HepG2 (cell line): ENCODE results near the gene PRR20G. TPM values are rescaled to one million over a fixed set of nuclear protein-coding genes. Genes with fewer than 3 reads are reported as not detected.

Experiments used
- ATAC-seq: fragments of 200-7000 bp; cut with Tn5 transposase; 3 replicates; pipeline ENCODE4 v1.9.1; 2020; ENCODE audit warnings: mild to moderate bottlenecking, moderate library complexity
- BruUV-seq: library from RNA; stranded (reverse); fragments of 400-500 nt; replicated peaks from 2 replicates; lab custom pipeline; 2021; lab: Mats Ljungman, UMichigan
- CTCF ChIA-PET: fragments of 300-600 bp; formaldehyde crosslinking; extraction: SDS; loops from one replicate; lab custom pipeline; 2021; ENCODE audit warnings: low total read pairs, inconsistent platforms, low intra/inter-chr PET ratio; lab: Yijun Ruan, JAX
- POLR2A ChIA-PET: fragments of 350-600 bp; sonication (Branson Sonifier 250); formaldehyde crosslinking; loops from one replicate; lab custom pipeline; 2020; ENCODE audit warnings: antibody characterized with exemption, inconsistent platforms; lab: Yijun Ruan, JAX
- DNase-seq: peaks from one replicate; pipeline ENCODE4 v3.0.0-alpha.2; 2015; ENCODE audit warnings: low spot score
- FAIRE-seq: peaks from 3 replicates; lab custom pipeline; 2011; peaks lifted over from hg19 to GRCh38; lab: Jason Lieb, UNC
- H2AFZ ChIP-seq: one replicate; pipeline ENCODE4 v1.6.1; 2011; ENCODE audit warnings: low read length, inconsistent platforms
- H3K27ac ChIP-seq: fragments of 300-600 bp; 3 replicates; pipeline ENCODE4 v1.8.0; 2011; ENCODE audit warnings: mixed run types, mild to moderate bottlenecking, mixed read lengths, low read length, inconsistent platforms; ENCODE audit not compliant: insufficient read depth; ENCODE audit errors: extremely low read length
- H3K27me3 ChIP-seq, 2 experiments: fragments of 200-600 bp in 1 of 2; 2 replicates in 1 of 2; 3 replicates in 1 of 2; pipeline versions ENCODE4 v1.6.0 to v1.8.0; 2011; ENCODE audit warnings: low read length in 2 of 2, mild to moderate bottlenecking in 2 of 2, moderate library complexity in 2 of 2, inconsistent platforms in 1 of 2; ENCODE audit not compliant: insufficient read depth in 2 of 2, control insufficient read depth in 1 of 2
- H3K36me3 ChIP-seq, 2 experiments: fragments of 200-600 bp in 1 of 2; replicated peaks in 1 of 2; 2 replicates in 1 of 2; 3 replicates in 1 of 2; pipeline versions ENCODE4 v1.5.1 to v1.8.0; 2011; ENCODE audit warnings: low read length in 2 of 2, inconsistent platforms in 1 of 2; ENCODE audit not compliant: insufficient read depth in 2 of 2, control insufficient read depth in 1 of 2
- H3K4me1 ChIP-seq: 2 replicates; pipeline ENCODE4 v1.5.1; 2012; ENCODE audit warnings: low read length, inconsistent platforms; ENCODE audit not compliant: insufficient read depth
- H3K4me2 ChIP-seq: 2 replicates; pipeline ENCODE4 v1.6.0; 2011; ENCODE audit warnings: low read depth, low read length, inconsistent platforms
- H3K4me3 ChIP-seq, 3 experiments: fragments of 200-600 bp in 1 of 3; sonication (generic), shearing (Covaris generic) in 1 of 3; replicated peaks in 1 of 3; 2 replicates each; pipeline ENCODE4 v1.5.1; 2011 to 2016; ENCODE audit warnings: low read length in 3 of 3, inconsistent platforms in 2 of 3, low read depth in 2 of 3, mild to moderate bottlenecking in 2 of 3, control low read depth in 1 of 3, mixed read lengths in 1 of 3; ENCODE audit not compliant: insufficient read depth in 1 of 3
- H3K79me2 ChIP-seq: one replicate; pipeline ENCODE4 v1.6.1; 2011; ENCODE audit warnings: low read length, inconsistent platforms; ENCODE audit not compliant: insufficient read depth
- H3K9ac ChIP-seq: 2 replicates; pipeline ENCODE4 v1.6.0; 2011; ENCODE audit warnings: mild to moderate bottlenecking, low read depth, low read length, inconsistent platforms; ENCODE audit not compliant: insufficient read depth
- H3K9me3 ChIP-seq: 2 replicates; pipeline ENCODE4 v1.5.1; 2012; ENCODE audit warnings: mild to moderate bottlenecking, low read length
- H4K20me1 ChIP-seq: 2 replicates; pipeline ENCODE4 v1.6.0; 2011; ENCODE audit warnings: inconsistent platforms, mild to moderate bottlenecking, low read length, moderate library complexity; ENCODE audit not compliant: insufficient read depth
- CHD4 ChIP-seq: fragments of 200-600 bp; sonication (generic); IDR thresholded peaks from 2 replicates; pipeline ENCODE4 v1.7.0; 2017; ENCODE audit warnings: mild to moderate bottlenecking, low read length, borderline replicate concordance
- EZH2 ChIP-seq: conservative IDR thresholded peaks from 2 replicates; pipeline ENCODE4 v1.6.1; 2012; ENCODE audit warnings: mild to moderate bottlenecking, low read depth, low read length, moderate library complexity
- FOXJ3 ChIP-seq: sonication (generic); formaldehyde crosslinking; IDR thresholded peaks from 2 replicates; pipeline ENCODE4 v1.4.0; 2020; ENCODE audit warnings: missing genetic modification reagents, mild to moderate bottlenecking, borderline replicate concordance
- JUND ChIP-seq: sonication (generic); formaldehyde crosslinking; IDR thresholded peaks from 2 replicates; pipeline ENCODE4 v1.8.0; 2022; ENCODE audit warnings: mild to moderate bottlenecking, missing genetic modification reagents
- MIXL1 ChIP-seq: IDR thresholded peaks from 2 replicates; pipeline ENCODE4 v1.6.1; 2016
- PRPF4 ChIP-seq: fragments of 200-400 bp; formaldehyde crosslinking; IDR thresholded peaks from 2 replicates; pipeline ENCODE4 v1.6.1; 2016; ENCODE audit warnings: low read length, low read depth; ENCODE audit not compliant: poor library complexity, severe bottlenecking
- SUZ12 ChIP-seq: fragments of 150-350 bp; IDR thresholded peaks from 2 replicates; pipeline ENCODE4 v1.6.1; 2014; ENCODE audit warnings: low read depth, low read length
- ZBTB7B ChIP-seq: sonication (generic); formaldehyde crosslinking; IDR thresholded peaks from 2 replicates; pipeline ENCODE4 v1.4.0; 2020; ENCODE audit warnings: missing genetic modification reagents
- ZNF589 ChIP-seq: sonication (generic); formaldehyde crosslinking; conservative IDR thresholded peaks from 2 replicates; pipeline ENCODE4 v1.8.0; 2022; ENCODE audit warnings: mild to moderate bottlenecking, moderate library complexity, missing genetic modification reagents
- ZNF713 ChIP-seq: sonication (generic); formaldehyde crosslinking; IDR thresholded peaks from 2 replicates; pipeline ENCODE4 v1.4.0; 2020; ENCODE audit warnings: mild to moderate bottlenecking, missing genetic modification reagents
- WGBS: methylation state at CpG from one replicate; pipeline ENCODE4 v1.1.6; 2017; ENCODE audit warnings: low lambda C conversion rate; 5-methylcytosine and 5-hydroxymethylcytosine counted together
- in situ Hi-C: cut with HindIII; loops from 2 replicates; pipeline ENCODE4 v1.10.0; 2017; ENCODE audit warnings: low pct_unique_long_range_greater_than_20kb; ENCODE audit not compliant: extremely low pct_ligation_motif_present
- intact Hi-C: fragments of 100-400 bp; cut with micrococcal nuclease; formaldehyde crosslinking; loops from one replicate; pipeline ENCODE4 v1.10.0; 2022; ENCODE audit not compliant: unreplicated experiment
- polyA plus RNA-seq, 8 experiments: library from polyadenylated mRNA; depleted of rRNA in 3 of 8; stranded (reverse) in 7 of 8; unstranded in 1 of 8; fragments of >200 nt; fragmentation: Illumina TruSeq in 4 of 8; extraction: Trizol in 4 of 8; gene quantifications; 2 replicates each; pipeline versions ENCODE4 v1.2.1 to v1.2.3, GENCODE V29; 2011 to 2016; ENCODE audit warnings: low read depth in 4 of 8, missing spikeins in 1 of 8, mixed read lengths in 1 of 8; ENCODE audit not compliant: insufficient read depth in 1 of 8
- total RNA-seq, 5 experiments: library from RNA; depleted of rRNA; stranded (reverse); fragments of >200 nt; fragmentation: Illumina TruSeq; extraction: Trizol; gene quantifications; 2 replicates each; pipeline ENCODE4 v1.2.3, GENCODE V29; 2016; ENCODE audit warnings: low read depth in 1 of 5
- TF ChIP-seq, protein P1 (sequence below): sonication (generic); formaldehyde crosslinking; conservative IDR thresholded peaks from 2 replicates; pipeline ENCODE4 v1.8.0; 2022; ENCODE audit warnings: low read depth, missing genetic modification reagents
- TF ChIP-seq, protein P2 (sequence below): sonication (generic); formaldehyde crosslinking; IDR thresholded peaks from 2 replicates; pipeline ENCODE4 v1.4.0; 2020; ENCODE audit warnings: missing genetic modification reagents, borderline replicate concordance
- TF ChIP-seq, protein P3 (sequence below): sonication (generic); formaldehyde crosslinking; IDR thresholded peaks from 2 replicates; pipeline ENCODE4 v1.4.0; 2020; ENCODE audit warnings: missing genetic modification reagents, borderline replicate concordance

PRR20G gene
- total and polyA plus RNA-seq, 2 of the 13 experiments (the other 11 are each of a cell fraction or from before 2014, with no cell fraction given) = not detected

DNA sequence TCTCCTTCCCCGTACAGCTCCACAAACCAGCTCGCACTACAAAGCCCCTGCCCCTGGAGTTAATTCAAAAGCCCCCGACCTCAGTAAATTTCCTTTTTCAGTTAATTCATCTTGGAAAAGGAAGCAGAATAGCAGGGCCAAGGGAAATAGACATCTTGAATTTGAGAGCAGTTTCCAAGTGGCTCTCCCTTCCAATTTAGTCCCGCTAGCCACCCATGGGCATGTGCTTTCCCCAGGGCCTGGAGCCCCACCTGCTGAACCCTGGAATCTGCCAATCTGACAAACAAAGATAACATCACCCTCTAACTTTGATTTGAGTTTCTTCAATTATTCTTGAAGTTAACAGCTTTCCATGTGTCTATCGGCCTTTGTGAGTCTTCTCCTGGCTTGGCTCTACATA is 31.7 kb downstream of the PRR20G start:
- no TSS peak for BruUV-seq
- DNase-seq (no peak), FAIRE-seq (no peak), ATAC-seq (no peak)
- 30% methylated on average over 5 of the region's 5 CpGs for WGBS
- Histone ChIP-seq H3K27me3 (peaks cover 3 to 32% of the 10 kb centered on the region in 2 experiments; a peak in 3 of 5 replicates), H3K4me3 (no peak overlapping the region), H3K4me1 (no peaks in the 10 kb centered on the region), H3K9ac (no peak overlapping the region), H3K27ac (no peak overlapping the region), H3K36me3 (no peaks in the 10 kb centered on the region), H3K9me3 (no peaks in the 10 kb centered on the region), H4K20me1 (no peaks in the 10 kb centered on the region; the same call in 1 of the 2 replicates), H3K4me2 (no peak overlapping the region), H2AFZ (no peak overlapping the region), H3K79me2 (no peaks in the 10 kb centered on the region)
- in situ Hi-C loops (loop anchor here (10.0 kb wide), 1 partner anchor 199 kb away; no protein-coding TSS in a partner anchor), intact Hi-C loops (no loop called here)
- ChIA-PET POLR2A (no interaction called here), CTCF (no interaction called here)
- TF ChIP-seq ZNF589 (CRISPR knock-in tag) = no peak
- TF ChIP-seq FOXJ3 (CRISPR knock-in tag) = no peak
- no peak for TF ChIP-seq SUZ12
- TF ChIP-seq JUND = no peak
- no peak for TF ChIP-seq ZNF713
- TF ChIP-seq, protein P1, sequence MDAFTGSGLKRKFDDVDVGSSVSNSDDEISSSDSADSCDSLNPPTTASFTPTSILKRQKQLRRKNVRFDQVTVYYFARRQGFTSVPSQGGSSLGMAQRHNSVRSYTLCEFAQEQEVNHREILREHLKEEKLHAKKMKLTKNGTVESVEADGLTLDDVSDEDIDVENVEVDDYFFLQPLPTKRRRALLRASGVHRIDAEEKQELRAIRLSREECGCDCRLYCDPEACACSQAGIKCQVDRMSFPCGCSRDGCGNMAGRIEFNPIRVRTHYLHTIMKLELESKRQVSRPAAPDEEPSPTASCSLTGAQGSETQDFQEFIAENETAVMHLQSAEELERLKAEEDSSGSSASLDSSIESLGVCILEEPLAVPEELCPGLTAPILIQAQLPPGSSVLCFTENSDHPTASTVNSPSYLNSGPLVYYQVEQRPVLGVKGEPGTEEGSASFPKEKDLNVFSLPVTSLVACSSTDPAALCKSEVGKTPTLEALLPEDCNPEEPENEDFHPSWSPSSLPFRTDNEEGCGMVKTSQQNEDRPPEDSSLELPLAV (CRISPR knock-in tag) = no peak
- TF ChIP-seq ZBTB7B (CRISPR knock-in tag) = no peak
- no peak for TF ChIP-seq CHD4
- no peak for TF ChIP-seq EZH2
- TF ChIP-seq PRPF4 = no peak
- no peak for TF ChIP-seq MIXL1
- TF ChIP-seq, protein P2, sequence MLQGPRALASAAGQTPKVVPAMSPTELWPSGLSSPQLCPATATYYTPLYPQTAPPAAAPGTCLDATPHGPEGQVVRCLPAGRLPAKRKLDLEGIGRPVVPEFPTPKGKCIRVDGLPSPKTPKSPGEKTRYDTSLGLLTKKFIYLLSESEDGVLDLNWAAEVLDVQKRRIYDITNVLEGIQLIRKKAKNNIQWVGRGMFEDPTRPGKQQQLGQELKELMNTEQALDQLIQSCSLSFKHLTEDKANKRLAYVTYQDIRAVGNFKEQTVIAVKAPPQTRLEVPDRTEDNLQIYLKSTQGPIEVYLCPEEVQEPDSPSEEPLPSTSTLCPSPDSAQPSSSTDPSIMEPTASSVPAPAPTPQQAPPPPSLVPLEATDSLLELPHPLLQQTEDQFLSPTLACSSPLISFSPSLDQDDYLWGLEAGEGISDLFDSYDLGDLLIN (CRISPR knock-in tag) = no peak
- TF ChIP-seq, protein P3, sequence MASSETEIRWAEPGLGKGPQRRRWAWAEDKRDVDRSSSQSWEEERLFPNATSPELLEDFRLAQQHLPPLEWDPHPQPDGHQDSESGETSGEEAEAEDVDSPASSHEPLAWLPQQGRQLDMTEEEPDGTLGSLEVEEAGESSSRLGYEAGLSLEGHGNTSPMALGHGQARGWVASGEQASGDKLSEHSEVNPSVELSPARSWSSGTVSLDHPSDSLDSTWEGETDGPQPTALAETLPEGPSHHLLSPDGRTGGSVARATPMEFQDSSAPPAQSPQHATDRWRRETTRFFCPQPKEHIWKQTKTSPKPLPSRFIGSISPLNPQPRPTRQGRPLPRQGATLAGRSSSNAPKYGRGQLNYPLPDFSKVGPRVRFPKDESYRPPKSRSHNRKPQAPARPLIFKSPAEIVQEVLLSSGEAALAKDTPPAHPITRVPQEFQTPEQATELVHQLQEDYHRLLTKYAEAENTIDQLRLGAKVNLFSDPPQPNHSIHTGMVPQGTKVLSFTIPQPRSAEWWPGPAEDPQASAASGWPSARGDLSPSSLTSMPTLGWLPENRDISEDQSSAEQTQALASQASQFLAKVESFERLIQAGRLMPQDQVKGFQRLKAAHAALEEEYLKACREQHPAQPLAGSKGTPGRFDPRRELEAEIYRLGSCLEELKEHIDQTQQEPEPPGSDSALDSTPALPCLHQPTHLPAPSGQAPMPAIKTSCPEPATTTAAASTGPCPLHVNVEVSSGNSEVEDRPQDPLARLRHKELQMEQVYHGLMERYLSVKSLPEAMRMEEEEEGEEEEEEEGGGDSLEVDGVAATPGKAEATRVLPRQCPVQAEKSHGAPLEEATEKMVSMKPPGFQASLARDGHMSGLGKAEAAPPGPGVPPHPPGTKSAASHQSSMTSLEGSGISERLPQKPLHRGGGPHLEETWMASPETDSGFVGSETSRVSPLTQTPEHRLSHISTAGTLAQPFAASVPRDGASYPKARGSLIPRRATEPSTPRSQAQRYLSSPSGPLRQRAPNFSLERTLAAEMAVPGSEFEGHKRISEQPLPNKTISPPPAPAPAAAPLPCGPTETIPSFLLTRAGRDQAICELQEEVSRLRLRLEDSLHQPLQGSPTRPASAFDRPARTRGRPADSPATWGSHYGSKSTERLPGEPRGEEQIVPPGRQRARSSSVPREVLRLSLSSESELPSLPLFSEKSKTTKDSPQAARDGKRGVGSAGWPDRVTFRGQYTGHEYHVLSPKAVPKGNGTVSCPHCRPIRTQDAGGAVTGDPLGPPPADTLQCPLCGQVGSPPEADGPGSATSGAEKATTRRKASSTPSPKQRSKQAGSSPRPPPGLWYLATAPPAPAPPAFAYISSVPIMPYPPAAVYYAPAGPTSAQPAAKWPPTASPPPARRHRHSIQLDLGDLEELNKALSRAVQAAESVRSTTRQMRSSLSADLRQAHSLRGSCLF (CRISPR knock-in tag) = no peak
